Measurements from ENCODE around the gene TRIM2. TPM values are rescaled to one million over a fixed set of nuclear protein-coding genes. Genes with fewer than 3 reads are reported as not detected.

TRIM2 gene
- total RNA-seq, 6 donors from 2014 or later: 17.6 to 45.1 (median 30.2) TPM

DNA sequence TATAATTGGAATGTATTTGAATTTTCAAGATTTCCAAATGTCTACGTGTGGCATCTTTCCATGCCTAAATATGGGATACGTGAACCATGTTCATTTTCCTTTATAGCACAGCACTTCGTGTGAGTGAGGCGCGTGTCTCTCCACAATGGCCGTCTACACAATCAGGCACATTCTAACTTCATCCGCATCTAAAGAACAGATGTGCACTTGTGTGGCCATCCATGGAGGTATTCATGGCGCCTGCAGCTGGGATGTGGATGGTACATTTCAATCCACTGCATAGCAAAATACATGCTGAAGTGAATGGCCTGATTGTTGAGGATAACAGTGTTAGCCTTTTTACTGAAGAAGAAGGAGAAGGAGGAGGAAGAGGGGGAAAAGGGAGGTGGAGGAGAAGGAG, 34.5 kb upstream of the TRIM2 start:
- no peaks in the 10 kb centered on the region for H3K4me1 ChIP-seq
- no peaks in the 10 kb centered on the region for H3K36me3 ChIP-seq
- no peaks in the 10 kb centered on the region for H3K27me3 ChIP-seq
- no peak overlapping the region for H3K4me3 ChIP-seq
- ATAC-seq (ENCODE audit: low FRiP score in 2 of 2) (no peak), DNase-seq (no peak)
- H3K27ac ChIP-seq: no peak overlapping the region
- TF ChIP-seq EP300 (IDR thresholded peaks at IDR 0.05) (no peak), POLR2AphosphoS5 (IDR thresholded peaks at IDR 0.05) (no peak), POLR2A (IDR thresholded peaks at IDR 0.05) (no peak)
- TF ChIP-seq, protein P1, sequence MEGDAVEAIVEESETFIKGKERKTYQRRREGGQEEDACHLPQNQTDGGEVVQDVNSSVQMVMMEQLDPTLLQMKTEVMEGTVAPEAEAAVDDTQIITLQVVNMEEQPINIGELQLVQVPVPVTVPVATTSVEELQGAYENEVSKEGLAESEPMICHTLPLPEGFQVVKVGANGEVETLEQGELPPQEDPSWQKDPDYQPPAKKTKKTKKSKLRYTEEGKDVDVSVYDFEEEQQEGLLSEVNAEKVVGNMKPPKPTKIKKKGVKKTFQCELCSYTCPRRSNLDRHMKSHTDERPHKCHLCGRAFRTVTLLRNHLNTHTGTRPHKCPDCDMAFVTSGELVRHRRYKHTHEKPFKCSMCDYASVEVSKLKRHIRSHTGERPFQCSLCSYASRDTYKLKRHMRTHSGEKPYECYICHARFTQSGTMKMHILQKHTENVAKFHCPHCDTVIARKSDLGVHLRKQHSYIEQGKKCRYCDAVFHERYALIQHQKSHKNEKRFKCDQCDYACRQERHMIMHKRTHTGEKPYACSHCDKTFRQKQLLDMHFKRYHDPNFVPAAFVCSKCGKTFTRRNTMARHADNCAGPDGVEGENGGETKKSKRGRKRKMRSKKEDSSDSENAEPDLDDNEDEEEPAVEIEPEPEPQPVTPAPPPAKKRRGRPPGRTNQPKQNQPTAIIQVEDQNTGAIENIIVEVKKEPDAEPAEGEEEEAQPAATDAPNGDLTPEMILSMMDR (IDR thresholded peaks at IDR 0.05): no peak
- H3K9me3 ChIP-seq: no peaks in the 10 kb centered on the region
- WGBS, 2 donors: 80 to 83% methylated on average over 8 of the region's 8 CpGs

DNA sequence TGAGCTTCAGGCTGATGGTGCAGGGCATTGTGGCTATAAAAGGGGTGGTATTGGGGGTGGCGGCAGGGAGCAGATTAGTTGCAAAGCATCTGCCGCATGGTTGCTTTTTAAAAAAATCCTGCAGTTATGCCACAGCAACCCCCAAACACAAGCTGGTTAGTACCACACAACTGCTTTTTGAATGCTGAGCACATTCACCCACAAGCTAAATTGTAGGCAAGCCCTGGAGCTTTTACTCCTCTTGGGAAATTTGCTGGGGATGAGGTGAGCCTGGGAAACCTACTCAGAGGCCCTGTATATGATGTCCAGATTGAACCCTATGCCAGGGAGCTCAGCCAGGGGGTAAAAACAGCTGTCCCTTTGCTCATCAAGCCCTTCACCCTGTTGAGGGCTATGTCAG, 33.8 kb upstream of the TRIM2 start:
- Histone ChIP-seq H3K27ac (no peak overlapping the region), H3K36me3 (no peaks in the 10 kb centered on the region), H3K9me3 (no peaks in the 10 kb centered on the region), H3K27me3 (no peaks in the 10 kb centered on the region), H3K4me1 (no peaks in the 10 kb centered on the region), H3K4me3 (no peak overlapping the region)
- DNase-seq (no peak), ATAC-seq (ENCODE audit: low FRiP score in 2 of 2) (no peak)
- 100% methylated on average over 2 of the region's 2 CpGs for WGBS, 2 donors
- no peak for TF ChIP-seq POLR2A (IDR thresholded peaks at IDR 0.05)
- no peak for TF ChIP-seq EP300 (IDR thresholded peaks at IDR 0.05)
- TF ChIP-seq POLR2AphosphoS5 (IDR thresholded peaks at IDR 0.05): no peak
- TF ChIP-seq, protein P1 (IDR thresholded peaks at IDR 0.05): no peak

DNA sequence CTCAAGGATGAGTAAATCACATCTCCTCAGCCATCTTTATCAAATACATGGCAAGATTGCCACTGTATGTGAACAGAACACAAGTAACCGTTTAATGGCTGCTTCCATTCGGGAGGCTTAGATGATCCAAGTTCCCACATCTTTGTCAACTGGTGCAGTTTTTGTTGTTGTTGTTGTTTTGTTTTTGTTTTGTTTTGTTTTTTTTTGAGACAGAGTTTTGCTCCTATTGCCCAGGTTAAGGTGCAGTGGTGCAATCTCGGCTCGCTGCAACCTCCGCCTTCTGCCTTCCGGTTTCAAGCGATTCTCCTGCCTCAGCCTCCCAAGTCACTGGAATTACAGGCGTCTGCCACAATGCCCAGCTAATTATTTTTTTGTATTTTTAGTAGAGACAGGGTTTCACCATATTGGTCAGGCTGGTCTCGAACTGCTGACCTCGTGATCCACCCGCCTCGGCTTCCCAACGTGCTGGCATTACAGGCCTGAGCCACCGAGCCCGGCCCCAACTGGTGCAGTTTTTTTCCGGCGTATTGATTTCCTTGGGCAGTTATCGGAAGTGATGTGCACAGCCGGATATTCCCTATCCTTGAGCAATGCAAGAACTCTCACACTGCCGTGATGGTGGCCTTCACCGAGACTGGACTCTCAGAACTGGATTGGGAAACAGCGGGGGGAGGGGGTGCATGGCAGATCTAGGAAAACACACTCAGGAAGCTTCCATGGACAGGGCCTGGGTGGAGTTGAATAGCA, 29.2 kb upstream of the TRIM2 start:
- TF ChIP-seq POLR2AphosphoS5 (IDR thresholded peaks at IDR 0.05): no peak
- TF ChIP-seq, protein P1 (IDR thresholded peaks at IDR 0.05): no peak
- TF ChIP-seq POLR2A (IDR thresholded peaks at IDR 0.05): no peak
- TF ChIP-seq EP300 (IDR thresholded peaks at IDR 0.05): no peak
- H3K36me3 ChIP-seq: no peaks in the 10 kb centered on the region
- H3K4me3 ChIP-seq: no peak overlapping the region
- H3K27me3 ChIP-seq: no peaks in the 10 kb centered on the region
- no peaks in the 10 kb centered on the region for H3K9me3 ChIP-seq
- no peak overlapping the region for H3K27ac ChIP-seq
- 93 to 96% methylated on average over 22 of the region's 22 CpGs for WGBS, 2 donors
- DNase-seq (peak in 1 of 2 donors; percentile 24), ATAC-seq (ENCODE audit: low FRiP score in 2 of 2) (no peak)
- no peaks in the 10 kb centered on the region for H3K4me1 ChIP-seq

DNA sequence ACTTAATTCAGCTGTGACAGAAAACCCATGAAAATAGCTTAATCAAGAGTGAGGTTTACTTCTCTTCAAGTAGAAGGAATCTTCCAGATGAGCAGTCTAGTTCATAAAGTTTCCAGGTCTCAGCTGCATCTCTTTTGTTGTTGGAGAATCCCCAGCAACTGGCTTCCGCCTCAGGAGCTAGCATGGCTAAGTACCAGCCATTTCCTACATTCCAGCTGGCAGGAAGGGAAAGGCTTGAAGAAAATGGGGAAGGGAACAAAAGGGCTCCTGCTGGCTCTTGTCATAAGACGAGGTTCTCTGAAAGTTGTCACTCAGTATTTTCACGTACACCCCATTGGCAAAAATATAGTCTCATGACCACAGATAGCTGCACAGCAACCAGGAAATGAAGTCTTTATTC, 27.3 kb upstream of the TRIM2 start:
- WGBS, 2 donors: 80 to 81% methylated on average over 3 of the region's 3 CpGs

More for the DNA sequence above, 27.3 kb upstream of the TRIM2 start:
- Histone ChIP-seq H3K4me3 (no peak overlapping the region), H3K9me3 (no peaks in the 10 kb centered on the region), H3K27me3 (no peaks in the 10 kb centered on the region), H3K4me1 (no peaks in the 10 kb centered on the region), H3K27ac (no peak overlapping the region), H3K36me3 (no peaks in the 10 kb centered on the region)
- TF ChIP-seq, protein P1 (IDR thresholded peaks at IDR 0.05): no peak
- TF ChIP-seq POLR2A (IDR thresholded peaks at IDR 0.05) (no peak), EP300 (IDR thresholded peaks at IDR 0.05) (no peak), POLR2AphosphoS5 (IDR thresholded peaks at IDR 0.05) (no peak)
- no peak for ATAC-seq (ENCODE audit: low FRiP score in 2 of 2)
- no peak for DNase-seq

Data from upper lobe of left lung (tissue), 6 donors.